Activated CD4-positive, alpha-beta T cell treated with anti-CD3 and anti-CD28 coated beads for 36 hours (primary cell): ENCODE measurements around the gene ART1. TPM values are rescaled to one million over a fixed set of nuclear protein-coding genes. Genes with fewer than 3 reads are reported as not detected.
"Not testable (repeated sequence)": the region's sequence is repeated elsewhere in the genome, so short reads cannot be mapped to it uniquely, and the experiment has no call there.

ENCODE experiments used
- ATAC-seq: fragments of 200-7000 bp; cut with Tn5 transposase; one replicate; pipeline ENCODE4 v1.10.0; 2021; ENCODE audit warnings: mild to moderate bottlenecking, moderate library complexity
- CTCF ChIA-PET: fragments of 350-600 bp; sonication (Branson Sonifier 250); formaldehyde crosslinking; loops from one replicate; lab custom pipeline; 2021; ENCODE audit warnings: antibody characterized with exemption; lab: Charles Lee
- POLR2A ChIA-PET: fragments of 350-600 bp; sonication (Branson Sonifier 250); formaldehyde crosslinking; loops from one replicate; lab custom pipeline; 2021; ENCODE audit warnings: antibody characterized with exemption, inconsistent platforms; lab: Charles Lee
- DNase-seq: peaks from one replicate; pipeline ENCODE4 v3.0.0-alpha.2; 2020
- H3K27ac Mint-ChIP-seq: one replicate; pipeline ENCODE4 v1.8.0; 2021; ENCODE audit warnings: mixed read lengths
- H3K27me3 Mint-ChIP-seq: one replicate; pipeline ENCODE4 v1.8.0; 2021; ENCODE audit warnings: mixed read lengths
- H3K36me3 Mint-ChIP-seq: one replicate; pipeline ENCODE4 v1.8.0; 2021; ENCODE audit warnings: low read depth, mixed read lengths
- H3K4me1 Mint-ChIP-seq: one replicate; pipeline ENCODE4 v1.8.0; 2021; ENCODE audit warnings: mixed read lengths
- H3K4me3 Mint-ChIP-seq: one replicate; pipeline ENCODE4 v1.8.0; 2021; ENCODE audit warnings: mild to moderate bottlenecking, moderate library complexity, mixed read lengths
- H3K9me3 Mint-ChIP-seq: one replicate; pipeline ENCODE4 v1.8.0; 2021; ENCODE audit warnings: low read depth, mixed read lengths
- intact Hi-C, 2 experiments: fragments of 100-400 bp; cut with DNase I in 1 of 2; cut with micrococcal nuclease in 1 of 2; formaldehyde crosslinking; loops; one replicate each; pipeline versions ENCODE4 v1.14.2 to v1.15.1; 2022 to 2024; cut with DNase I, micrococcal nuclease
- total RNA-seq, 2 experiments: library from RNA; stranded (reverse); gene quantifications; one replicate each; pipeline ENCODE4 v1.2.3, GENCODE V29; 2021

ART1 gene
- total RNA-seq, 2 experiments from 2014 or later: not detected

DNA sequence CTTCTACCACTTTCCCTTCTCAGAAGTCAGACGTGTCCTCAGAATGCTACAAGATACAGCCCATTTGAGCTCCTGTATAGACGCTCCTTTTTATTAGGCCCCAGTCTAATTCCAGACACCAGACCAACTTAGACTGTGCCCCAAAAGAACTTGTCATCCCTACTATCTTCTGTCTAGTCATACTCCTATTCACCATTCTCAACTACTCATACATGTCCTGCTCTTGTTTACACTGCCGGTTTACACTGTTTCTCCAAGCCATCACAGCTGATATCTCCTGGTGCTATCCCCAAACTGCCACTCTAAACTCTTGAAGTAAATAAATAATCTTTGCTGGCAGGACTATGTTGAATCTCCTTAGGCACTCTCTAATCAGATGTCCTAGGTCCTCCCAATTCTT is 7.6 kb downstream of the ART1 start:
- POLR2A ChIA-PET, H3K4me1 Mint-ChIP-seq, intact Hi-C loops, ATAC-seq, CTCF ChIA-PET, H3K36me3 Mint-ChIP-seq, H3K4me3 Mint-ChIP-seq, H3K9me3 Mint-ChIP-seq, DNase-seq, H3K27ac Mint-ChIP-seq: not testable (repeated sequence)
- H3K27me3 Mint-ChIP-seq: peaks cover 14% of the 10 kb centered on the region

DNA sequence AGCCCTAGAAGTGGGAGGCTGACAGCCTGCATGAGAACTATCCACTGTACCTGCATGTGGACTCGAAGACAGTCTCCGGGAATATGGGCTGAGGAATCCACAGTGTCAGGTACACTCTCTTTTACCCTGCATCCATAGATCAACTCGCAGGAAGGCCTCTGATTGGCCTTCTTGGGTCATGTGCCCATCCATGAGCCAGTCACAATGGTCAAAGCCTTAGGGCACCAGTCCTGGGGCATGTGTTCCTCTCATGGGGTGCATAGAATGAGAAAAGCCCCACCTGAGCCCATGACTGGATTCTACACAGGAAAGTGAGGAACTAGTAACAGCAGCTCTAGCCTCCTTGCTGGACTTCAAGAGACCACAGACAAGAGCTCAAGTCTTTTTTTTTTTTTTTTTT is 10.6 kb downstream of the ART1 start:
- Mint-ChIP-seq H3K9me3 (no peaks in the 10 kb centered on the region), H3K36me3 (no peaks in the 10 kb centered on the region), H3K4me1 (no peaks in the 10 kb centered on the region), H3K27me3 (peaks cover 5% of the 10 kb centered on the region), H3K4me3 (no peak overlapping the region), H3K27ac (no peak overlapping the region)
- ChIA-PET POLR2A (no interaction called here), CTCF (no interaction called here)
- DNase-seq: no peak
- no peak for ATAC-seq
- intact Hi-C loops: no loop called here

DNA sequence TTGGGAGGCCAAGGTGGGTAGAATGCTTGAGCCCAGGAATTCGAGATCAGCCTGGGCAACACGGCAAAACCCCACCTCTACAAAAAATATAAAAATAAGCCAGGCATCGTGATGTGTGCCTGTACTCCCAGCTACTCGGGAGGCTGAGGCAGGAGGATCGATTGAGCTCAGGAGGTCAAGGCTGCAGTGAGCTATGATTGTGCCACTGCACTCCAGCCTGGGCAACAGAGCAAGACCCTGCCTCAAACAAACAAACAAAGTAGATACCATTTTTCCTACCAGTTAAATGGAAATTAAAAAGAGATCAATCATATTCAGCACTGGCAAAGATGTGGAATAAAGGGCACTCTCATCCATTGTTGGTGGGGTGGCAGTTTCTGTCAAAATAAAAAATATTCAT is 12.4 kb downstream of the ART1 start:
- H3K27me3 Mint-ChIP-seq, CTCF ChIA-PET, POLR2A ChIA-PET, intact Hi-C loops, DNase-seq, H3K9me3 Mint-ChIP-seq, H3K4me3 Mint-ChIP-seq, H3K36me3 Mint-ChIP-seq, ATAC-seq, H3K4me1 Mint-ChIP-seq, H3K27ac Mint-ChIP-seq: not testable (repeated sequence)

DNA sequence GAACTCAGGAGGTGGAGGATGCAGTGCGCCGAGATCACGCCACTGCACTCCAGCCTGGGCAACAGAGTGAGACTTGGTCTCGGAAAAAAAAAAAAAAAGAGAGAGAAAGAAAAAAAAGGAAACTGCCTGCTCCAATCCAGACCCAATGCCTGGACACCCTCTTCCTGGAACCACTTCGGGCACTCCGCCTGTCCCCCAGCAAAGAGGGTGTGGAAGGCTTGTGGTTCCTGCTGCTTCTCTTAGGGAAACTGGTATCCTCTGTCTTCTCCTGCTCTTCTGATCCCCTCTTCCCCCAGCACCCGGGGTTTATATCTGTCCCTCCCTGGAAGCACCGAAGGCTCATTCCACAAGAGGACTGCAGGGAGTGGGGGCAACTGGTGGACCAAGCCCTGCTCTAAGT is 13.3 kb downstream of the ART1 start:
- CTCF ChIA-PET: no interaction called here
- DNase-seq (no peak), ATAC-seq (no peak)
- no peak overlapping the region for H3K27ac Mint-ChIP-seq
- peaks cover 4% of the 10 kb centered on the region for H3K27me3 Mint-ChIP-seq
- POLR2A ChIA-PET: no interaction called here
- intact Hi-C loops: no loop called here
- no peaks in the 10 kb centered on the region for H3K4me1 Mint-ChIP-seq
- H3K4me3 Mint-ChIP-seq: no peak overlapping the region
- H3K9me3 Mint-ChIP-seq: no peaks in the 10 kb centered on the region
- no peaks in the 10 kb centered on the region for H3K36me3 Mint-ChIP-seq

DNA sequence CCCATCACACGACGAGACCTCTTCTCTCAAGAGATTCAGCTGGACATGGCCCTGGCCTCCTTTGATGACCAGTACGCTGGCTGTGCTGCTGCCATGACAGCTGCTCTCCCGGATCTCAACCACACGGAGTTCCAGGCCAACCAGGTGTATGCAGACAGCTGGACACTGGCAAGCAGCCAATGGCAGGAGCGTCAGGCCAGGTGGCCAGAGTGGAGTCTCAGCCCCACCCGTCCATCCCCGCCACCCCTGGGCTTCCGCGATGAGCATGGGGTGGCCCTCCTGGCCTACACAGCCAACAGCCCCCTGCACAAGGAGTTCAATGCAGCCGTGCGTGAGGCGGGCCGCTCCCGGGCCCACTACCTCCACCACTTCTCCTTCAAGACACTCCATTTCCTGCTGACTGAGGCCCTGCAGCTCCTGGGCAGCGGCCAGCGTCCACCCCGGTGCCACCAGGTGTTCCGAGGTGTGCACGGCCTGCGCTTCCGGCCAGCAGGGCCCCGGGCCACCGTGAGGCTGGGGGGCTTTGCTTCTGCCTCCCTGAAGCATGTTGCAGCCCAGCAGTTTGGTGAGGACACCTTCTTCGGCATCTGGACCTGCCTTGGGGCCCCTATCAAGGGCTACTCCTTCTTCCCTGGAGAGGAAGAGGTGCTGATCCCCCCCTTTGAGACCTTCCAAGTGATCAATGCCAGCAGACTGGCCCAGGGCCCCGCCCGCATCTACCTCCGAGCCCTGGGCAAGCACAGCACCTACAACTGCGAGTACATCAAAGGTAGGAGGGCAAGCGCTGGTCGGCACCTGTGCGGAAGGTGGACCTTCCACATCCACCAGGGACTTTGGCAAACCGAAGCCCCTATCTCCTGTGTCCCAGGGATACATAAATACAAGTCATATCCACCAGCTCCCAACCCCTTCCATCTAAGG is 14.9 kb downstream of the ART1 start:
- CTCF ChIA-PET: interaction anchor here (0.6 kb wide), 1 partner anchor 116 kb away, joined by 4 read pairs; no protein-coding TSS in a partner anchor
- no peaks in the 10 kb centered on the region for H3K9me3 Mint-ChIP-seq
- peaks cover 3% of the 10 kb centered on the region for H3K36me3 Mint-ChIP-seq
- intact Hi-C loops: no loop called here
- no peak for ATAC-seq
- no peaks in the 10 kb centered on the region for H3K4me1 Mint-ChIP-seq
- POLR2A ChIA-PET: no interaction called here
- H3K4me3 Mint-ChIP-seq: no peak overlapping the region
- H3K27ac Mint-ChIP-seq: no peak overlapping the region
- peaks cover 4% of the 10 kb centered on the region for H3K27me3 Mint-ChIP-seq
- no peak for DNase-seq

DNA sequence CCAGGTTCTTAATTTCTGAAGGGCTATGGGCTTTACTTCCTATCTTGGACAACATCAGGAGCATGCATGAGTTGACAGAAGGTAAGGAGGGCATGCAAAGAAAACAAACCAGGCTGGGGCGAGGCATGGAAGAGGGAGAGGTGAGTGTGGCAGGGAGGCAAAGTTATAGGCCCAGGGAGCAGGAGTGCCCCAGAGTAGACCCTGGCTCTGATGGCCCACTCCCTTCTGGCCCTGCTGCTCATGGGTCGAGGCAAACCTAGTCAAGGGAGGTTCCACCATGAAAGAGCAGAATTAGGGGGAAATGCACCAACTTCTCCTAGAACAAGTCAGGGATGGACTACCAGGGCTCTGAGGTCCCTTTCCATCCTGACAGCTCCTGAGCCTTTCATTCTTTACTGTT is 16.0 kb downstream of the ART1 start:
- H3K9me3 Mint-ChIP-seq: no peaks in the 10 kb centered on the region
- intact Hi-C loops: no loop called here
- H3K4me1 Mint-ChIP-seq: no peaks in the 10 kb centered on the region
- no peak overlapping the region for H3K27ac Mint-ChIP-seq
- H3K27me3 Mint-ChIP-seq: peaks cover 4% of the 10 kb centered on the region
- DNase-seq: no peak
- H3K36me3 Mint-ChIP-seq: peaks cover 7% of the 10 kb centered on the region
- H3K4me3 Mint-ChIP-seq: no peak overlapping the region
- ChIA-PET POLR2A (no interaction called here), CTCF (interaction anchor here (0.6 kb wide), 1 partner anchor 115 kb away, joined by 4 read pairs; no protein-coding TSS in a partner anchor)
- ATAC-seq: no peak

DNA sequence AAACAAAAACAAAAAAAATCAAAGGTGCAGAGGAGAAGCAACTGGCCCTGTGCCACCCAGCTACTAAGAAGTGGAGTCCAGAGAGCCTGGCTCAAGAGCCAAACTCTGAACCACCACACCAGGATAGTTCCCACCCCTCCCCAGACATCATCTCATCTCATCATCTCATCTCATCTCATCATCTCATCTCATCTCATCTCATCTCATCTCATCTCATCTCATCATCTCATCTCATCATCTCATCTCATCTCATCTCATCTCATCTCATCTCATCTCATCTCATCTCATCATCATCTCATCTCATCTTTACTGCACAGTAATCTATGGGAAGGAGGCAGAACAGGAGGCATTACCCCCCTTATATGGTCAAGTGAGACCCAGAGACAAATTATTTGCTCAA is 17.9 kb downstream of the ART1 start:
- DNase-seq (no peak), ATAC-seq (no peak)
- Mint-ChIP-seq H3K36me3 (peaks cover 7% of the 10 kb centered on the region), H3K4me3 (no peak overlapping the region), H3K27ac (no peak overlapping the region), H3K4me1 (no peaks in the 10 kb centered on the region), H3K27me3 (peaks cover 4% of the 10 kb centered on the region), H3K9me3 (no peaks in the 10 kb centered on the region)
- ChIA-PET POLR2A (no interaction called here), CTCF (interaction anchor here (0.6 kb wide), 2 partner anchors 130 to 571 kb away, joined by 3 read pairs; no protein-coding TSS in a partner anchor)
- intact Hi-C loops: no loop called here

DNA sequence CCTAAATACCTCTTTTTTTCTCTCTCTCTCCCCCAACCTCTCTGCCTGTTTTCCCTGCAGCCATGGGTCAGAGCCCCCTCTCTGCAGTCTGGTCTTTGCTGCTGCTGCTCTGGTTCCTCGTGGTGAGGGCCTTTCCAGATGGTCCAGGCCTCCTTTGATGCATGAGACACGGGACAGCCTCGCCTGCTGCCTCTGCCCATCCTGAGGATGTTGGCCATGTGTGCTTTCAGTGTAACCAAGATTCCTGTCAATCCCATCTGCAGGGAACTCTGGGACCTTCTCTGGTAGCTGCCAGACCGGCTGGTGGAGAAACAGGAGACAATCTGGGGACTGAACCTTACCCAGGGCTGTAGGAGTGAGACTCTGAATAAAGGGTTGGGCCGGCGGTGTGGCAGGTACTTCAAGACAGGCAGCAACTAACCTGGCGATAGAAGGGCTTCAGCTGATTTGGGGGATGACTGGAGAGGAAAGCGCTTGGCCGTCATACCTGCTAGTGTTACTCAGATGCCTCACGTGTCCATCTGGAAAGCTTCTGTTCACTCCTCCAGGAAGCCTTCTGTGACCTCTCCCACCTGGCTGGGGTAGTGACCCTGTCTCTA is 19.2 kb downstream of the ART1 start:
- H3K27ac Mint-ChIP-seq: no peak overlapping the region
- intact Hi-C loops: no loop called here
- no peaks in the 10 kb centered on the region for H3K9me3 Mint-ChIP-seq
- H3K4me3 Mint-ChIP-seq: no peak overlapping the region
- peaks cover 17% of the 10 kb centered on the region for H3K36me3 Mint-ChIP-seq
- no peak for ATAC-seq
- ChIA-PET POLR2A (no interaction called here), CTCF (no interaction called here)
- H3K4me1 Mint-ChIP-seq: no peaks in the 10 kb centered on the region
- DNase-seq: no peak
- no peaks in the 10 kb centered on the region for H3K27me3 Mint-ChIP-seq

DNA sequence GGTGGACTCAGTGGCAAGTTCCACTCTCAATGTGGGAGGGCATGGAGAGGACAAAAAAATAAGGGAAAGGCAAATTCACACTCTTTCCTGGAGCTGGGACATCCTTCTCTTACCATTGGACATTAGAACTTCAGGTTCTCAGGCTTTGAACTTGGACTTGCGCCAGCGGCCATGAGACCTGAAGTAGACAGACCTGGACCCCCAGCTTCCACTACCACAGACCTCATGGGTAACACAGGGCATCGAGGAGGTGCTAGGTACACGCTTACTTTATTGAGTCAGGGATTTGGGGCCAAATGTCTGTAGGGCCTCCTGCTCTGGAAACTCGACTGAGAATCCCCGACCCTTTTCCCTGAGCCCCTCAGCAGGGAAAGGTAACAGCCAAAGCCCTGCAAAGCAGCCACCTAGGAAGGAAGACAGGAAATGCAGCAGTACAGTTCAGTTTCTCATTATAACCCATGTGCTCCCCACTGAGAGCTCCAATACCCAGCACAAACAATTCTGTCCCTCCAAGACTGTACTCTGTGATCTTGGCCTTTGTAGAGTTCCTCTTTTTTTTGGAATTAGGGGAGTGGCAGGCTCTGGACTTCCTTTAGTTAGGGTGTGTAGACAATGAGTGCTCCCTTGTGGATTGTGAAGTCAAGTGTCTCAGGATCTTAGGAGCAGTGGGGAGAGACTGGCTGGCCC is 20.6 kb downstream of the ART1 start:
- POLR2A ChIA-PET: no interaction called here
- H3K36me3 Mint-ChIP-seq: peaks cover 26% of the 10 kb centered on the region
- DNase-seq: no peak
- no peak overlapping the region for H3K4me3 Mint-ChIP-seq
- CTCF ChIA-PET: interaction anchor here (0.6 kb wide), 1 partner anchor 207 kb away, joined by 3 read pairs; no protein-coding TSS in a partner anchor
- no peak for ATAC-seq
- no peaks in the 10 kb centered on the region for H3K9me3 Mint-ChIP-seq
- H3K4me1 Mint-ChIP-seq: no peaks in the 10 kb centered on the region
- no peak overlapping the region for H3K27ac Mint-ChIP-seq
- H3K27me3 Mint-ChIP-seq: no peaks in the 10 kb centered on the region
- intact Hi-C loops: loop anchor here in 1 of 2 experiments (1.0 kb wide), 1 partner anchor 32 kb away; no protein-coding TSS in a partner anchor

DNA sequence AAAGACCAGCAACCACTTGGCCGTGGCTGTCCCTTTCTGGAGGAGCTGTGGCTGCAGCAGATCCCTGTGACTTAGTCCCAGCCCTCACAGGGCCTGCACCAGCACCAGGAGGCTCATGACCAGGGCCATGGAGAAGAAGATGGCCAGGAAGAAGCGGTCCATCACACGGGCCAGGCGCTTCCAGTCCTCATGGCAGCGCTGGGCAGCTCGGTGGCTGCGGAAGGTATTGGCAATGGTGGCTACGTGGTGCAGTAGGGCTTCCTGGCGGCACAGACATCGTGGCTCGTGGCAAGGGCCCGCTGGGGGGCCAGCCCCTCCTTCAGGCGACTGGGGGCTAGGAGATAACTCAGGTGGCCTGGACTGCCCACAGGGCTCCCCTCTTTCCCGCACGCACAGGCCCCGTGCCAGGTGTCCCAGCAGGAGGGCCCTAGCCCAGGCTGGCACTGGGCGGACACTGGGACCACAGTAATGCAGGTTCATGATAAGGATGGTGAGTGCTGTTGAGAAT is 21.1 kb downstream of the ART1 start:
- POLR2A ChIA-PET: no interaction called here
- Mint-ChIP-seq H3K27ac (no peak overlapping the region), H3K4me3 (no peak overlapping the region), H3K4me1 (no peaks in the 10 kb centered on the region), H3K9me3 (no peaks in the 10 kb centered on the region), H3K36me3 (peaks cover 29% of the 10 kb centered on the region), H3K27me3 (no peaks in the 10 kb centered on the region)
- ATAC-seq: no peak
- DNase-seq: no peak
- CTCF ChIA-PET: interaction anchor here (0.6 to 0.7 kb wide), 2 partner anchors 169 to 206 kb away, joined by 3 read pairs; no protein-coding TSS in a partner anchor
- intact Hi-C loops: no loop called here
